Measurements from ENCODE around the gene ENTHD1. TPM values are rescaled to one million over a fixed set of nuclear protein-coding genes. Genes with fewer than 3 reads are reported as not detected.
A peak's percentile ranks its signal among the peaks of the same experiment; 100 is the strongest.

ENTHD1 gene
- total and polyA plus RNA-seq, 9 of the 15 experiments (the other 6 are each of a cell fraction or from before 2014, with no cell fraction given) = 0.13 to 0.98 (median 0.35) TPM

GRCh38 chr22:39818094-39818493, 75.5 kb downstream of the ENTHD1 start:
- peak in 3 of 4 experiments; percentile 17 to 72 (median 32) for DNase-seq (ENCODE audit: extremely low read depth in 1 of 4, low spot score in 3 of 4)
- no peaks in the 10 kb centered on the region for H3K79me2 ChIP-seq (ENCODE audit: control insufficient read depth, insufficient read depth, low read length)
- peak overlapping the region; percentile 93 for H2AFZ ChIP-seq (ENCODE audit: low read depth, low read length)
- H3K36me3 ChIP-seq (ENCODE audit: control insufficient read depth, insufficient read depth, low read length) = no peaks in the 10 kb centered on the region
- ChIA-PET POLR2A (no interaction called here), CTCF (ENCODE audit: low intra/inter-chr PET ratio) (no interaction called here)
- H4K20me1 ChIP-seq (replicated peaks; ENCODE audit: control insufficient read depth, insufficient read depth, low read length) = no peaks in the 10 kb centered on the region
- H3K4me3 ChIP-seq = no peak overlapping the region
- H3K9me1 ChIP-seq (ENCODE audit: control insufficient read depth, insufficient read depth, low read length) = no peaks in the 10 kb centered on the region
- peak; percentile 82 for ATAC-seq
- peak overlapping the region; percentile 54 for H3K4me2 ChIP-seq (ENCODE audit: insufficient read depth, low read length)
- H3K27me3 ChIP-seq (ENCODE audit: control insufficient read depth in 2 of 2, insufficient read depth in 2 of 2, low read length in 2 of 2) = no peaks in the 10 kb centered on the region
- in situ Hi-C loops (cut with MboI) (no loop called here), intact Hi-C loops (cut with micrococcal nuclease) (no loop called here)
- H3K9me3 ChIP-seq (replicated peaks; ENCODE audit: control insufficient read depth, insufficient read depth, low read depth, low read length) = no peaks in the 10 kb centered on the region
- peak overlapping the region; percentile 4 to 40; a peak in 2 of 4 replicates for H3K9ac ChIP-seq (ENCODE audit: insufficient read depth in 1 of 2, low read depth in 2 of 2, low read length in 2 of 2)
- peak; percentile 86 for FAIRE-seq
- no TSS peak for BruUV-seq (replicated peaks)
- WGBS (ENCODE audit: insufficient coverage, low coverage, missing lambda C conversion rate) = 1% methylated on average over 5 of the region's 5 CpGs
- peaks cover 0 to 21% of the 10 kb centered on the region in 2 experiments; a peak in 2 of 5 replicates for H3K4me1 ChIP-seq (replicated peaks in 1 of 2; ENCODE audit: control insufficient read depth in 2 of 2, insufficient read depth in 2 of 2, low read length in 2 of 2)
- H3K27ac ChIP-seq (ENCODE audit: extremely low read depth, low read depth, low read length) = peak overlapping the region; percentile 76
- TF ChIP-seq ARID1B (IDR thresholded peaks at IDR 0.05) (peak; percentile 23; the same call in 1 of the 2 replicates), FOXM1 (IDR thresholded peaks at IDR 0.05; ENCODE audit: low read depth) (peak; percentile 44; the same call in 1 of the 2 replicates), FOXM1 (CRISPR knock-in tag; IDR thresholded peaks at IDR 0.05; ENCODE audit: low read depth) (no peak), ZNF316 (IDR thresholded peaks at IDR 0.05) (peak; percentile 58), MAFG (tag; conservative IDR thresholded peaks at IDR 0.05) (peak; percentile 47), MXD1 (CRISPR knock-in tag; IDR thresholded peaks at IDR 0.05; ENCODE audit: borderline replicate concordance, poor library complexity, severe bottlenecking) (no peak), BHLHE40 (IDR thresholded peaks at IDR 0.05; ENCODE audit: low read length) (peak; percentile 74), SMARCA4 (IDR thresholded peaks at IDR 0.05) (peak; percentile 38; the same call in 1 of the 2 replicates), SMAD4 (CRISPR knock-in tag; conservative IDR thresholded peaks at IDR 0.05) (peak; percentile 61; the same call in 1 of the 2 replicates), RBM25 (IDR thresholded peaks at IDR 0.05; ENCODE audit: low read depth, low read length, severe bottlenecking) (no peak), CREB3L1 (IDR thresholded peaks at IDR 0.05; ENCODE audit: borderline replicate concordance, low read depth) (no peak)

Measured in K562 (cell line).